ENCODE results near the gene BMF.
"Not testable (repeated sequence)": the region's sequence is repeated elsewhere in the genome, so short reads cannot be mapped to it uniquely, and the experiment has no call there.

GRCh38 chr15:40135846-40136450, 27.3 kb upstream of the BMF start:
- not testable (repeated sequence) for TF ChIP-seq CTCF, POLR2A, POLR2AphosphoS5 (IDR thresholded peaks at IDR 0.05)

All from breast epithelium (tissue), 3 donors.